H9 (cell line): ENCODE data around the gene ZFP92. TPM values are rescaled to one million over a fixed set of nuclear protein-coding genes. Genes with fewer than 3 reads are reported as not detected.

Source experiments
- DNase-seq: peaks from one replicate; pipeline ENCODE4 v3.0.0-alpha.2; 2017
- H2AFZ ChIP-seq: one replicate; pipeline ENCODE4 v1.6.1; 2013; ENCODE audit warnings: mild to moderate bottlenecking, low read length, control low read depth, moderate library complexity
- H2AK5ac ChIP-seq: 2 replicates; pipeline ENCODE4 v1.6.1; 2013; ENCODE audit warnings: low read length, control low read depth, mixed read lengths; ENCODE audit not compliant: insufficient read length
- H2BK120ac ChIP-seq: one replicate; pipeline ENCODE4 v1.6.1; 2013; ENCODE audit warnings: low read depth, mild to moderate bottlenecking, low read length, control low read depth, inconsistent platforms; ENCODE audit not compliant: poor library complexity, severe bottlenecking
- H2BK12ac ChIP-seq: 2 replicates; pipeline ENCODE4 v1.6.1; 2013; ENCODE audit warnings: low read length, control low read depth, mixed read lengths, low read depth; ENCODE audit not compliant: insufficient read length
- H2BK15ac ChIP-seq: 2 replicates; pipeline ENCODE4 v1.6.1; 2013; ENCODE audit warnings: low read depth, low read length, control low read depth
- H2BK20ac ChIP-seq: one replicate; pipeline ENCODE4 v1.6.1; 2013; ENCODE audit warnings: low read depth, mild to moderate bottlenecking, low read length, control low read depth, inconsistent platforms; ENCODE audit not compliant: poor library complexity, severe bottlenecking
- H2BK5ac ChIP-seq: 2 replicates; pipeline ENCODE4 v1.6.1; 2013; ENCODE audit warnings: low read length, control low read depth, mixed read lengths; ENCODE audit not compliant: insufficient read length
- H3K14ac ChIP-seq: 2 replicates; pipeline ENCODE4 v1.6.1; 2013; ENCODE audit warnings: low read length, control low read depth; ENCODE audit not compliant: insufficient read depth
- H3K18ac ChIP-seq: 2 replicates; pipeline ENCODE4 v1.6.1; 2013; ENCODE audit warnings: low read depth, mild to moderate bottlenecking, mixed read lengths, low read length, control low read depth; ENCODE audit not compliant: insufficient read length
- H3K23ac ChIP-seq: 2 replicates; pipeline ENCODE4 v1.6.1; 2013; ENCODE audit warnings: low read length, control low read depth, mixed read lengths, low read depth; ENCODE audit not compliant: insufficient read length
- H3K23me2 ChIP-seq: 2 replicates; pipeline ENCODE4 v1.6.1; 2013; ENCODE audit warnings: low read depth, mild to moderate bottlenecking, mixed read lengths, low read length, control low read depth; ENCODE audit not compliant: insufficient read length, poor library complexity, severe bottlenecking
- H3K27ac ChIP-seq: 2 replicates; pipeline ENCODE4 v1.5.1; 2013; ENCODE audit warnings: low read length, control low read depth, mixed read lengths, low read depth; ENCODE audit not compliant: insufficient read length
- H3K27me3 ChIP-seq: 2 replicates; pipeline ENCODE4 v1.6.1; 2013; ENCODE audit warnings: low read length, control low read depth, inconsistent platforms; ENCODE audit not compliant: insufficient read depth
- H3K4ac ChIP-seq: 2 replicates; pipeline ENCODE4 v1.6.1; 2013; ENCODE audit warnings: low read depth, mild to moderate bottlenecking, control low read depth, inconsistent platforms, low read length, moderate library complexity
- H3K4me1 ChIP-seq: 2 replicates; pipeline ENCODE4 v1.6.1; 2013; ENCODE audit warnings: low read length, control low read depth, inconsistent platforms; ENCODE audit not compliant: insufficient read depth
- H3K4me2 ChIP-seq: 2 replicates; pipeline ENCODE4 v1.6.1; 2013; ENCODE audit warnings: low read length, control low read depth, mixed read lengths; ENCODE audit not compliant: insufficient read length, insufficient read depth
- H3K56ac ChIP-seq: 2 replicates; pipeline ENCODE4 v1.6.1; 2013; ENCODE audit warnings: low read depth, mild to moderate bottlenecking, mixed read lengths, low read length, control low read depth; ENCODE audit not compliant: insufficient read length
- H3K79me1 ChIP-seq: 2 replicates; pipeline ENCODE4 v1.6.1; 2013; ENCODE audit warnings: low read depth, mild to moderate bottlenecking, moderate library complexity, low read length, control low read depth, inconsistent platforms; ENCODE audit not compliant: insufficient read depth, poor library complexity, severe bottlenecking
- H3K79me2 ChIP-seq: 2 replicates; pipeline ENCODE4 v1.6.1; 2013; ENCODE audit warnings: low read length, control low read depth, inconsistent platforms; ENCODE audit not compliant: insufficient read depth
- H3K9ac ChIP-seq: 2 replicates; pipeline ENCODE4 v1.6.1; 2013; ENCODE audit warnings: low read length, control low read depth, mixed read lengths; ENCODE audit not compliant: insufficient read length; ENCODE audit errors: extremely low read depth
- H3K9me3 ChIP-seq: one replicate; pipeline ENCODE4 v1.6.1; 2013; ENCODE audit warnings: low read depth, low read length, inconsistent platforms; ENCODE audit not compliant: control insufficient read depth
- H3T11ph ChIP-seq: one replicate; pipeline ENCODE4 v1.6.1; 2013; ENCODE audit warnings: mild to moderate bottlenecking, low read length, control low read depth, inconsistent platforms
- H4K20me1 ChIP-seq: one replicate; pipeline ENCODE4 v1.6.1; 2013; ENCODE audit not compliant: control insufficient read depth, insufficient read length, insufficient read depth
- H4K5ac ChIP-seq: 2 replicates; pipeline ENCODE4 v1.6.1; 2013; ENCODE audit warnings: low read depth, mild to moderate bottlenecking, mixed read lengths, low read length, control low read depth; ENCODE audit not compliant: insufficient read length
- H4K8ac ChIP-seq: replicated peaks from 2 replicates; pipeline ENCODE4 v1.6.1; 2013; ENCODE audit warnings: low read length, control low read depth, mixed read lengths, low read depth; ENCODE audit not compliant: insufficient read length
- H4K91ac ChIP-seq: 2 replicates; pipeline ENCODE4 v1.6.1; 2013; ENCODE audit warnings: low read depth, mild to moderate bottlenecking, moderate library complexity, mixed read lengths, low read length, control low read depth; ENCODE audit not compliant: insufficient read length
- H3K27ac Mint-ChIP-seq, 3 experiments: 2 replicates in 2 of 3; 3 replicates in 1 of 3; pipeline ENCODE4 v1.8.0; 2020 to 2021; ENCODE audit warnings: mixed read lengths in 3 of 3, mild to moderate bottlenecking in 1 of 3, moderate library complexity in 1 of 3
- H3K27me3 Mint-ChIP-seq: 2 replicates; pipeline ENCODE4 v1.8.0; 2021; ENCODE audit warnings: low read depth, mild to moderate bottlenecking, moderate library complexity, mixed read lengths
- H3K36me3 Mint-ChIP-seq, 3 experiments: 2 replicates in 2 of 3; 3 replicates in 1 of 3; pipeline ENCODE4 v1.8.0; 2020 to 2021; ENCODE audit warnings: low read depth in 3 of 3, mixed read lengths in 3 of 3; ENCODE audit not compliant: insufficient read depth in 1 of 3
- H3K4me1 Mint-ChIP-seq, 2 experiments: 2 replicates each; pipeline ENCODE4 v1.8.0; 2020; ENCODE audit warnings: mixed read lengths in 2 of 2
- H3K4me3 Mint-ChIP-seq, 2 experiments: 2 replicates in 1 of 2; 3 replicates in 1 of 2; pipeline ENCODE4 v1.8.0; 2020 to 2021; ENCODE audit warnings: mild to moderate bottlenecking in 2 of 2, mixed read lengths in 2 of 2, moderate library complexity in 1 of 2
- H3K9me3 Mint-ChIP-seq, 2 experiments: 2 replicates in 1 of 2; 3 replicates in 1 of 2; pipeline ENCODE4 v1.8.0; 2020; ENCODE audit warnings: mild to moderate bottlenecking in 2 of 2, mixed read lengths in 2 of 2, moderate library complexity in 1 of 2
- CTCF ChIP-seq: fragments of 200-600 bp; sonication (generic); conservative IDR thresholded peaks from 3 replicates; pipeline ENCODE4 v1.8.0; 2021; ENCODE audit warnings: antibody characterized with exemption, mild to moderate bottlenecking
- WGBS: extraction: QIAGEN DNeasy Blood & Tissue Kit; methylation state at CpG from one replicate; pipeline ENCODE4 v1.1.7; 2013; ENCODE audit warnings: missing lambda C conversion rate, low lambda C conversion rate, mixed read lengths; ENCODE audit not compliant: insufficient read length; ENCODE audit errors: extremely low coverage; 5-methylcytosine and 5-hydroxymethylcytosine counted together
- total RNA-seq: library from RNA; stranded (reverse); gene quantifications from 2 replicates; pipeline ENCODE4 v1.2.1, GENCODE V29; 2021

The ZFP92 gene
- total RNA-seq, 1 experiment from 2014 or later, result 0.68 TPM

DNA sequence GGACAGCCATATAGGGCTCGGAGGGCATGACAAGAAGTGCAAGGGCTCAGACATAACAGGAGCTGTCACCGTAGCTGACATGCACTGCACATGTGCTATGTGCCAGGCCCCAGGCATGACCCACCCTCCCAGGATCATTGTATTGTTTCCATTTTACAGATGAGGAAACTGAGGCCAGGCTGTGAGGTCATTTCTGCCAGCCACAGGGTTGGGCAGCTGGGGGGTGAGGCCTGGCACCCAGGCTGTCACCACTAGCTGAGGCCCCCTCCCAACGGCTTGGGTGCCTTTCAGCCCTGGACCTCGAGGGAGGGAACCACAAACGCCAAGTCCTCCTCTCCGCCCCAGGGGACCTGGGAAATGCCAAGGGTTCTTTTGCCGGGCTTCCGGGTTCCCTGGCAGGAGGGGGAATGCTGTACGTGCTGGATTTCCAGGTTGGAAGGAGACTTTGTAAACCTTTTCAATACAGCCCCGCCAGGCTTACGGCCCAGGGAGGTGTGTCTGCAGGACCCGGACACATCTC is 21.9 kb downstream of the ZFP92 start:
- Histone ChIP-seq H3K4me1 (no peaks in the 10 kb centered on the region), H4K8ac (no peak overlapping the region), H3K79me2 (no peaks in the 10 kb centered on the region), H3K79me1 (no peaks in the 10 kb centered on the region), H2BK12ac (no peak overlapping the region), H3K4me2 (no peak overlapping the region), H3K27ac (no peak overlapping the region), H3K27me3 (peaks cover 2% of the 10 kb centered on the region; the same call in 1 of the 2 replicates), H2AFZ (no peak overlapping the region), H3K23me2 (no peaks in the 10 kb centered on the region), H3K4ac (no peak overlapping the region), H3T11ph (no peak overlapping the region), H3K56ac (no peak overlapping the region), H3K9ac (no peak overlapping the region), H2BK5ac (no peak overlapping the region), H4K91ac (no peak overlapping the region), H3K9me3 (peaks cover 71% of the 10 kb centered on the region), H2BK120ac (no peak overlapping the region), H3K18ac (no peak overlapping the region), H4K20me1 (no peaks in the 10 kb centered on the region), H3K14ac (no peak overlapping the region), H2AK5ac (no peak overlapping the region), H2BK20ac (no peak overlapping the region), H4K5ac (no peak overlapping the region), H2BK15ac (no peak overlapping the region), H3K23ac (no peak overlapping the region)
- H3K4me1 Mint-ChIP-seq, result no peaks in the 10 kb centered on the region
- WGBS, result no CpG with 5 or more reads among the region's 12 CpGs
- no peak for TF ChIP-seq CTCF
- H3K4me3 Mint-ChIP-seq, result no peak overlapping the region
- no peak overlapping the region for H3K27ac Mint-ChIP-seq
- DNase-seq, result no peak
- H3K36me3 Mint-ChIP-seq, result peaks cover 0 to 7% (median 1%) of the 10 kb centered on the region in 3 experiments; a peak in 3 of 7 replicates
- peaks cover 71 to 89% of the 10 kb centered on the region in 2 experiments for H3K9me3 Mint-ChIP-seq
- H3K27me3 Mint-ChIP-seq, result peaks cover 10% of the 10 kb centered on the region
